8988T (cell line): ENCODE results near the gene MTR.

ENCODE experiments used
- DNase-seq: peaks from one replicate; pipeline ENCODE4 v3.0.0; 2011

Gene MTR

GRCh38 chr1:236795035-236795756 is at the start of gene MTR:
MTR (plus strand) TSS chr1:236795292; CDS start chr1:236795704, 412 bp downstream.
- peak; percentile 84 for DNase-seq

DNA sequence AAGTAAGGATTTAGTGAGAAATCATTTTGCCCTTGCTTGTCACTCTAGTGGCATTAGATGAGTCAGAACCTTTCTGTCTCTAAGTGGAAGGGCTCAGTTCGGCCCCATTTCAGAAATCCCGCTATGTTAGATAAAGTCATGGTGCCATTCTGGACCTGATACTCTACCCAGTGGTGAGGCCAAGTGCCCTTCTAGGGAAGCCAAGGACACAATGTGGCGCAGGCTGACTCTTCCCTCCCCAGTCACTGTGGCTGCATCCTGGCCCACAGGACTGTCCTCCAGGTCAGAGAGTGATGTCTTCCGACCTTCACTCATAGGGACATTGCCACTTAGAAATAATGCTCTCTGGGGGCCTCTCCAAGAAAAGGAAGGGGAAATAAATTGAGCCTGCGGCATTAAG is 48.3 kb upstream of the MTR start:
- no peak for DNase-seq

- DNase-seq, result no peak
These were observed 47.6 kb upstream of the MTR start for GRCh38 chr1:236747311-236747985.

DNA sequence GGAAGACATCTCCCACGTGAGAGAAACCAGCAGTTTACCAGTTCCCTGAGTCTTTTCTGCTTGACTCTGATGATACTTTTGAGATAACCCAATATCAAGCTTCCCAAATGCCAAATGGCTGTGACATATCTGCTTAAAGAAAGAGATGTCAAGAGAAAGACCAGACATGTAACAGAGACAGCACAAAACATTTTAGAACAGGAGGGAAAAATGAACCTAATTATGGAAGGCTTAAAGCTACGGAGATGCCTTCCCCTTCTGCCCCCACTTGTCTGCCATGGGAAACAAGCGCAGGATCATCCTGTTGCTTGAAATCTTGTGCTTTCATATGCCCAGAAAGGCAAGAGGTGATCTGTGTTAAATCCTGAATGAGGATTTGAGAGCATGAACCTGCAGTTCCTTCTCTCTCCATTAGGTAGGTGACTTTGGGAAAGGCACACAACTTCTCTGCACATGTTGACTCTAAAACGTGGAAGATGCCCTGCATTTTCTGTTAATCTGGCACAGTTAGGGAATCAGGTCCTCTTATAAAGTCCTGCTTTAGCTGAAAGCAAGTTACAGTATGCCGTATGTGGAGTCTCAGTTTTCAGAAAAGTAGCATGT is 46.7 kb upstream of the MTR start:
- DNase-seq, result no peak

GRCh38 chr1:236750928-236751327 is 44.2 kb upstream of the MTR start:
- no peak for DNase-seq

DNA sequence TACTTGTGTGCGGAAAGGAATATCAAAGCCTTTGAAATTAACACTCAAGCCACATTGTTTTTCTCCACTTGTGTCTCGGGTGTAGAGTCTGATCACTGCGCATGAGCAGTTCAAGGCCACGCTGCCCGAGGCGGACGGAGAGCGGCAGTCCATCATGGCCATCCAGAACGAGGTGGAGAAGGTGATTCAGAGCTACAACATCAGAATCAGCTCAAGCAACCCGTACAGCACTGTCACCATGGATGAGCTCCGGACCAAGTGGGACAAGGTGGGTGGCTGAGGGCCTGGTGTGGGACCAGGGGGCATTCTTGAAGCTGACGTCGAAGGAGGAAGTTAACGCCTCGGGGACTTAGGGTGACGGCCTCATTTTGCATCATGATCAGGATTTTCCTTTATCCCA is 43.7 kb upstream of the MTR start:
- DNase-seq, result no peak

GRCh38 chr1:236751935-236752334 is 43.2 kb upstream of the MTR start:
- DNase-seq, result no peak

DNA sequence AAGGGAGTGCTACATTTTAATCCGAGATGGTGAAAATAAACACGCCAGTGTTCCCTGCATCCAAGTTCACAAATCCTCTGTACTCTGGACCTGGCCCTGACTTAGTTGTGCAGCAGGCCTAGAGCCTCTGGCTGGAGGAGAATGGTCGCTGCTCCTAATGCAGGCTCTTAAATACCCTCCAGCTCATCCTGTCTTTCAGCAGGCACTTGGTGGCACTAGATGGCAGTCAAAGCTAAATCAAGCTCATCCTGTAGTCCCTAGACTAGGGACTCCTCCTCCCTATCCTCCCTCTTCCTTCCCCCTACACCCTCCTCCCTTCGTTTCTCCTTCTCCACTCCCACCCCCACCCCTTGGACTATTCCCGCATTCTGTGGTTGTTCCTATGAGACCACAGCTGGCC is 41.6 kb upstream of the MTR start:
- DNase-seq, result no peak

GRCh38 chr1:236753964-236754363 is 41.1 kb upstream of the MTR start:
- no peak for DNase-seq

GRCh38 chr1:236754525-236755210 is 40.4 kb upstream of the MTR start:
- DNase-seq, result no peak

DNA sequence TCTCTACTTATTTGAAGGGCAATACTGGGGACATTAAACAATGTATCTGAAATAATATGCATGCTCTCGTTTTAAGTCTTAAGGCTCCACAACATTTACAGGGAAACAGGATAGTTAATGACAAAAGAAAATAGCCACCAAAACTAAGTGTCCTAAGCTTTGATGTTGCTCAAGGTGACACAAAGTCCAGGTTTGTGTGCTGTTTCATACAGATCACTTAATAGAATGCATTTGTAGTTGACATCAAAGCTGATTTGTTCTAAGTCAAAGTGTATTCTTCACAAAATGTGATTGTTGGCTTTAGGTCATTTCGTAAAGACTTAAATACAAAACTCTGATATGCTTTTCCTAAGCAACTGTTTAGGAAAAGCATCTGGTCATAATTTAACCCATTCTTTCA is 37.5 kb upstream of the MTR start:
- DNase-seq, result no peak

- DNase-seq, result no peak
These were observed 35.7 kb upstream of the MTR start for GRCh38 chr1:236759252-236759859.

GRCh38 chr1:236760480-236760879 is 34.6 kb upstream of the MTR start:
- DNase-seq, result no peak

DNA sequence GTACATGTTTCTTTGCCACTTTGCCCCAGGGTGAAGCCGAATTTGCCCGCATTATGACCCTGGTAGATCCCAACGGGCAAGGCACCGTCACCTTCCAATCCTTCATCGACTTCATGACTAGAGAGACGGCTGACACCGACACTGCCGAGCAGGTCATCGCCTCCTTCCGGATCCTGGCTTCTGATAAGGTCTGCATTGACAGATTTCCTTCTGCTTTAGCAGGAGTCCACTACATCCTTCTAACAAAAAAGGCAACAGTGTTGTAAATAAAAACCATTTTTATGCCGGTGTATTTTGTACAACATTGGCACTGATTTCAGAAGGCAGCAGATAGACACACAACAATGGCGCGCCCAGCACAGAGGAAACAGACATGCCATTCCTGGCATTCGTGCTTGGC is 34.1 kb upstream of the MTR start:
- DNase-seq, result no peak

DNA sequence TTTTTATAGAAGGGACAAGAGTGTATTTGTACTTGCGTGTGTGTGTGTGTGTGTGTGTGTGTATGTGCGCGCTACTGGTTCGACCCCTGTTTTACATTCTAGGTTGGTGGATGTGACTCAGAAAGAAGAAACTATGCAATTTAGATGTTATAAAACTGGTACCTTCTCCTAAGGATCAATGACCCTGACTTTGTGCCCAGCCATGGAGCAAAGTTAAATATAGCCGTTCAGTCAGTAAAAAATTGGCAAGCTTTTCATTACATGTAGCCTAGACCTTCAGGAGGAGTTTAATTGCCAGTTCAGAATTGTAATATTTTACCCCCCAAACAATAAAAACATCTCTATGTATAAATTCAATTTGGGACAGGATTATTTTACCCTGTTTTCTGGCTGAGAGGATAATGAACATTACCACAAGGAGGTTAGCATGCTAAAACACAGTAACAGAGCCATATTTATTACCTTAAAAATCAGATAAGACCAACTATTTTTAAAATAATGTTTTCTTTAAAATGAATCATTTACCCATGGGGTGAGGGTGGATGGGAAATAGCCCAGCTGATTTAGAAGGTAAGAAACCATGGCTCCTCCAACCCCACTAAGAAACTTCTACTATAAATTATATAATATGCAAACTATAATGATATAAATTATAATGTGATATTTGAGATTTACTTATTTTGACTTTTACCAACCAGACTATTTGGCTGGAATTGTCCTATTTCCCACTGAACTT is 33.5 kb upstream of the MTR start:
- no peak for DNase-seq

DNA sequence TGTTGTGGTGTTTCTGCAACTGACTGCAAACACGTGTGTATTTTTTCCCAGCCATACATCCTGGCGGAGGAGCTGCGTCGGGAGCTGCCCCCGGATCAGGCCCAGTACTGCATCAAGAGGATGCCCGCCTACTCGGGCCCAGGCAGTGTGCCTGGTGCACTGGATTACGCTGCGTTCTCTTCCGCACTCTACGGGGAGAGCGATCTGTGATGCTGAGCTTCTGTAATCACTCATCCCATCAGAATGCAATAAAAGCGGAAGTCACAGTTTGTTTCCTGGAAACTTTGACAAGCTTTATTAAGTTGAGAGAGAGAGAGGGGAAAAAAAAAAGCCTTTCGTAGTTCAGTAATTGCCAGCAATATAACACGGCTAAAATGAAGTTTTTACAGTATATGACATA is 32.7 kb upstream of the MTR start:
- DNase-seq, result no peak

DNA sequence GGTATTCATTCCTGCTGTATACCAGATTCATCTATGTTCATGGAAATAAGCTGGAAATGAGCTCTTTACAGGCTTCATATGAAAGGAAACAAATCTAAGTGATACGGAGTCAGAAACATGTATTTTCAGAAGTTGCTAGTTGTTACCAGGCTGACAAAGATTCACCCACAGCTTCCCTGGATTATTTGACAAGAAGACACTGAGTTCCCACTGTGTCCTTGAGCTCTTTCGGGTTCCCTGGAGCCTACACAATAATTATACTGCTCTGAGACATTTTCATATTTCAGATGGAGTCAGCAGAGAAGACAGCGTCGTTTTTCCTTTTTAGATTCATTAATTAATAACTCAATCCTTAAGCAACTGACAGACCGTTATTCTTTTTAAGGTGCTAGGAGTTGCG is 29.3 kb upstream of the MTR start:
- DNase-seq, result no peak

GRCh38 chr1:236766506-236766905 is 28.6 kb upstream of the MTR start:
- DNase-seq, result no peak

DNA sequence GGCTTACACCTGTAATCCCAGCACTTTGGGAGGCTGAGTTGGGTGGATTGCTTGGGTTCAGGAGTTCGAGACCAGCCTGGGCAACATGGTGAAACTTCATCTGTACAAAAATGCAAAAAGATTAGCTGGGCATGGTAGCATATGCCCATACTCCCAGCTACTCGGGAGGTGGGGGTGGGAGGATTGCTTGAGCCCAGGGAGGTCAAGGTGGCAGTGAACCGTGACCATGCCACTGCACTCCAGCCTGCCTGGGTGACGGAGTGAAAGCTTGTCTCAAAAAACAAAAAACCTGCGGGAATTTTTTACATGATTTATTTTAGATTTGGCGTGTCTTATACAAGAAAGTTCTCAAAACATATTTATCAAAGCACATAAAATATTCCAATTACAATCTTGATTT is 27.8 kb upstream of the MTR start:
- no peak for DNase-seq

DNA sequence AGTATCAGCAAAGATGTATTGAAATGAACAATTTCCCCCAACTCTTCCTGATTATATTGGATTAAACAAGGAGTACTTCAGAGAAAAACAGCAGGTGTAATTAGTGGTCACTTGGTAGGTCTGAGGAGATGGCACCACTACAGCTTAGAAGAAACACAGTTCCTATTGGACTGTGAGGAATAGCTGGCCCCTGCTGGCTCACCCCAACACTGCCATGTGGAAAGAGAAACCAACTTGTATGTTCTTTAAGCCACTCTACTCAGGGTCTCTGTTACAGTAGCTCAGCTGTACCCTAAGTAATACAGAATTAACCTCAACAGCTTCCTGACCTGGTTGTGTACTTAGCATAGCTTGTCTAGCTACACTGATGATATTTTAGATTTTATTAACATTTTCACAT is 26.5 kb upstream of the MTR start:
- DNase-seq, result no peak

DNA sequence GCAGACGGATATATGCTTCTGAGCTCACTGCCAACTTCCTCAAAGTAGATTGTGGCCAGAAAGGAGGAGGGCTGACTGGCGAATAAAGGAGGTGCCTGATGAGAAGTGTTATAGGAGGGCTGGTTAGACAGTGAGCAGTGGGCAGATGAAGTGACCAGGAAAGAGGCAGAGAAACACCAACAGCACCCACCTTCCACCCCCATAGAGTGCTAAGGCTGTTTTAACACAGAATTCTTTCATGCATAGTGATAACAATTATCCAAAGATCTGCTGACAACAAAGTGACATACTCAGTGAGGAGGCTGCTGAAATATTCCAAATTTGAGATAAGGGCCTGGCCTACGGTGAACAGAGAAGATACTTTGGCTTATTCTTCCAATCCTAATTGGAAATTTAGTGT is 21.2 kb upstream of the MTR start:
- DNase-seq, result no peak

DNA sequence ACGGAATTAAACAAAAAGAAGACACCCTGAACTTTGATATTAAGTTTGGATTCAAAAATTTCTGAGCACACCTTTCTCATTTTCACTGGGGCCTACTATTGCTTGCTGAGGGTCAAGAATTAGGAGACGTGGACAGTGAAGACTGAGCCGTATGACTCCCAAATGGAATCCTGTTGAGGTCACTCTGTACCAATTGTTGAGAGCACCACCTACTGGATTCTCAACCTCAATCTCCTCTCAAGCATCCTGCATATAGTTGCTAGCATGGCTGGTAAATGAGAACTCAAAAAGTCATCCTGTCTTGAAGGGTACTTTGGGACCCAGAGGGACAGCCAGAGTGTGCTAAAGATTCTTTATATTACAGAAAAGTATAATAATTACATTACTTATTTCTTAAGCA is 20.2 kb upstream of the MTR start:
- DNase-seq, result peak; percentile 27

- DNase-seq, result no peak
These were observed 15.8 kb upstream of the MTR start for GRCh38 chr1:236779312-236779711.
